Pulmonary artery endothelial cell (primary cell): Measurements from ENCODE around the gene TBC1D2B. TPM values are rescaled to one million over a fixed set of nuclear protein-coding genes. Genes with fewer than 3 reads are reported as not detected.

Source experiments
- DNase-seq: peaks from one replicate; pipeline ENCODE4 v3.0.0-alpha.2; 2011; ENCODE audit warnings: low read depth, low spot score
- total RNA-seq: library from RNA; depleted of rRNA; stranded (reverse); fragments of >200 nt; gene quantifications from 2 replicates; pipeline ENCODE4 v1.2.3, GENCODE V29; 2014

Gene TBC1D2B
- total RNA-seq, 1 donor from 2014 or later = 25.7 TPM

- DNase-seq = no peak
Measured at GRCh38 chr15:78034495-78035191, 42.9 kb downstream of the TBC1D2B start.

- peak; percentile 40 for DNase-seq
Measured at GRCh38 chr15:78033864-78034263, 43.6 kb downstream of the TBC1D2B start.

GRCh38 chr15:78032671-78033070, 44.8 kb downstream of the TBC1D2B start:
- no peak for DNase-seq

DNA sequence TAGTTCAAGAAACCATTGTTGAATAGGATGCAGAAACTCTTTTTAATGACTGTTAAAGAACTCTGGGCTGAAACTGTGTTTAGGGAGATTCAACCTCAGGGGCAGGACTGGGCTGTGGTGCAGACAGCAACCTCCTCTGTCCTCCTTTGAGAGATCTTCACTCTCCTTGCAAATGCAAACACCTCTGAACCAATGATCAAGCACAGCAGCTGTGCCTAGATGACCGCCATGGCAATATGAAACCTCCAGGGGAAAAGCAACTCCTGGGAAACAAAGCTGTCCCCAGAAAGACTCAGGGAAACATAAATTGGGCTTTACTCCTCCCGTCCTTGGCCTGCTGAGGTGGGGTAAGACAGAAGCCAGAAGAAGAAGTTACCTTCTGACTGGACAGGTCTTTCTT, 52.6 kb downstream of the TBC1D2B start:
- DNase-seq = no peak

- DNase-seq = no peak
Measured at GRCh38 chr15:78024519-78024870, 53.0 kb downstream of the TBC1D2B start.

GRCh38 chr15:78023865-78024518, 53.5 kb downstream of the TBC1D2B start:
- DNase-seq = no peak

DNA sequence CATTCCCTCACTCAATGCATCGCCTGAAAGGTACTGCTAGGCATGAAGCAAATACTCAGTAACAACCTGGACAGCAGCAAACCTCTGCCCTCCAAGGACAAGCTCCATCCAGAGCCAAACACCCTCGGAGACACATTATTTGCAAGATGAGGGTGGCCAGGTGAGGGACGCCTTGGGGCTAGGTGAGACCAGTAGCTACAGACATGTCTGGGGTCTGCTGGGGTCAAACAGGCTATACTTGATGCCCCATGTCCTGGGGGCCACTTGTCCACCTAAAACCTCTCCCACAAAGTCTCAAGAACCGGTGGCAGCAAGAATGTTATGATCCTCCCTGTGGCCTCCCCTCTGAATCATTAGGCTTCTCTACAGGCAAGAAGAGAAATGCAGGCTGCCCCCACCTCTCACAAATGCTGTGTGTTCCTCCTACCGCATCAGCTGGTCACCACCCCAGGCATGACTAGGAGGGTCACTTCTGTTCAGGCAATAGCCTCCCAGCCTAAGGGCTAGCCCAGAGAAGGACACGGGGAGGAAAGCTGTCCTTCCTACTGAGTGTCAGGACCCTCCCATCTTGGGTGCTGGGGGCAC, 54.3 kb downstream of the TBC1D2B start:
- no peak for DNase-seq

- no peak for DNase-seq
Measured at GRCh38 chr15:78021761-78022160, 55.8 kb downstream of the TBC1D2B start.

DNA sequence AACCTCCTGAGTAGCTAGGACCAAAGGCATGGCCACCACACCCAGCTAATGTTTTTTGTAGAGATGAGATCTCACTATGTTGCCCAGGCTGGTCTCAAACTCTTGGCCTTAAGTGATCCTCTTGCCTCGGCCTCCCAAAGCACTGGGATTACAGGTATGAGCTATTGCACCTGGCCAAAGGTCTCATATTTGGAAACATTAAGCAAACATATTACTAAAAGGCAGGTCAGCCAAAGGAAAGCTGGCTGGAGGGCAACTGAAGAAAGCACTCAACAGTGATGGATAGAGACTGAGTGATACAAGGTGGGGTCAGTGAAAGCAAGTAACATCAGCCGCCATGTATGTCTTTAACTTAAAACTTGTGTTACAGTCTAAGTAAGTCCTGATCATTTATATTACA, 57.5 kb downstream of the TBC1D2B start:
- no peak for DNase-seq

DNA sequence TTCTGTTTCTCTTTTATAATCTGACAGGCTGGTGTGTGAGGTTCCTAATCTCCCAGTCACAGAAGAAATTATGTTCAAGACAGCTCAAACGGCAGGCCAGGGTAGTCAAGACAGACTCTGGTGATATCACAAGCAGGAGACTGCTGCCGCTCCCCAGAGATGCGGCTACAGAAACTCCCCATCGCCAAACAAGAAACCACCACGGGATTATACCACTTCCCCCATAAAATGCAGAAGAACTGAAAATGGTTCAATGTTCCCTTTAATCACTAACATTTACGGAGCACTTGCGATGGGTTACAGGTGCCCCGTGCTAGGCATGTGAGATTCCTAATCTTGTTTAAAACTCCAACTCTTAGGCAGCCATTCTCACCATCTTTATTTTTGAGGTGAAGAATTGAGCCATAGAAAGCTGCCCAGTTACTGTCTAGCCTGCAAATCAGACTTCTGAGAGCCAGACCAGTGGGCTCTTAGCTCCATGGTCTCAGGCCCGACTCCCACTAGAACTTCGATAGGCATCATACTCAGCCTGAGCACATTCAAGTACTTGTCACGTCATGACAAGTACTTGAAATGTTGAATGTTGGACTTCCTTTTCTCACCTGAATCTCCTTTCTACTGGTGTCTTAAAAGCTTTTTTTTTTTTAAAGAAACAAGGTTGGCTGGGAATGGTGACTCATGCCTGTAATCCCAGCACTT, 58.4 kb downstream of the TBC1D2B start:
- no peak for DNase-seq

GRCh38 chr15:78018445-78018844, 59.1 kb downstream of the TBC1D2B start:
- no peak for DNase-seq

DNA sequence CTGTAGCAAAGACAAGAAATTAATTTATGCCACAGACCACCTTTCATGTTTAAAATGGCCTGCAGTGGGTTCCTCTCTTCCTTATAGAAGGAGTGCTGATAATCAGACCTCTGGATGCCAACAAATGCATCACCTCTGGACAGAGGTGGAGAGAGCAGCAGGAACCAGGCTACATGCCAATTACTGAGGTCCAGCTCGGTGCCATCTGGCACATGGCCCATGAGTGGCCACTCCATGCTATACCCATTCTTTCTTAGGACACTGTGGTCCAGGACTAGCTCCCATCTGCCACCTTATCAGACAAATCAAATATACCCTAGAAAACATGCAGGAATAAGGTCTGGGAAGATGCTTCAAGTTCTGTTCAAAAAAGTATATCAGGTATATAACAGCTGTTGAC, 60.7 kb downstream of the TBC1D2B start:
- no peak for DNase-seq

GRCh38 chr15:78012643-78013077, 64.9 kb downstream of the TBC1D2B start:
- no peak for DNase-seq

- no peak for DNase-seq
Measured at GRCh38 chr15:78010067-78010466, 67.4 kb downstream of the TBC1D2B start.

- DNase-seq = no peak
Measured at GRCh38 chr15:78007964-78008886, 69.3 kb downstream of the TBC1D2B start.

DNA sequence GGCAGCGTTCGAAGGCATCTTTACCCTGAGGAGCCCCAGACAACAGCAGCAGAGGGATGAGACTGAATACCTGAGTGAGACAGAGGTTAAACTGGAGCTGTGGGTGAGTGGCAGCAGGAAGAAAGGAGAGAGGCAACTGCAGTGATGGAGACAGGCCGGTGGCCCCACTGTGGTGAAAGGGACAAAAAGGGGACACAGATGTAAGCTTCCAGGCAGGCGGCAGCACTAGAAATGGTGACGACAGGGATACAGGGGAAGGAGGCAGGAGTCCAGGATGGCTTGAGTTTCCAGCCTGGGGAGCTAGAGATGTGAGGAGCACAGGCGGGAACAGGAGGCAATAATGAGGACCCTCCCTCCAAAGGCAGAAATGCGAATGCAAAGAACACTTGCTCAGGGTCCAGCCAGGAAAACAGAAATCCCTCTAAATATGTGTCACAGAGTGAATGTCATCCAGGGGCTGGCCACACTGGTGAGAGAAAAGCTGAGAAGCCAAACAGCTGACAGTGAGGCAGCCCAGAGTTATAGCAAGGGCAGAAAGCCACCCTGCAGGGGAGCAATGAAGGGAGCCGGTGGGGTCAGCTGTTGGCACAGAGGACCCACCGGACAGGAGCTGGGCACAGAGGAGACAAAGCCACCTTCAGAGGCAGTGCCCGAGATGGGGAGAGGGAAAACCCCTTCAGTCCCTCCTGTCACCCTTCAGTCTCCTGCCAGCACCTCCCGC, 70.1 kb downstream of the TBC1D2B start:
- no peak for DNase-seq

DNA sequence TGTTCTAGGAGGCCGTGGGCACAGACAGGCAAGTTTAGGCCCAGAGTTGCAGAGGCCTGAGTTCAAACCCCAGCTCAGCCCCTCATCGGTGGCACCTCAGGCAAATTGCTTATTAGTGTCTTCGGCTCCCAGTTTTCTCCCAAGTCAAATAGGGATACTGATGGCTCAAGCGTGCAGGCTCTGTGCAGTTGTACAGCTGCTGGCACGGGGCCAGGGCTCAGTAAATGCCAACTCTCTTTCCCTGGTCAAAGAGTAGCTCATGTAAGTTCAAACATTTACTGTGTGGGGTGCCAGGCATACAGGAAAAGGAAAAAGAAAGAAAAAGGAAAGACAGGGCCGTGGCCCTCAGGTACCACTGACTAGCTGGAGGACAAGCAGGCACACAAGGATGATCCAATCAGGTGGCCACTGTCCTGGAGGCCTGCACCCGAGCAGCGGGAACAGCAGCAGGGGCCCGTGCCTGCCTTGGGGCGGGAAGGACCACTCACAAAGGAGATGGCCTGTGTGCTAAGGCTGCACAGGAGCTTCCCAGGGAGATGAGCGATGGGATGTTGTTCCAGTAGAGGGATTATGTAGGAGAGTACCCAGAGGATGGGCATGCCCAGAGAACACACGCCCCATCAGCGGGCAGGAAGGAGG, 70.8 kb downstream of the TBC1D2B start:
- DNase-seq = no peak

- peak; percentile 45 for DNase-seq
Measured at GRCh38 chr15:78004919-78005634, 72.4 kb downstream of the TBC1D2B start.

- DNase-seq = no peak
Measured at GRCh38 chr15:78004222-78004727, 73.2 kb downstream of the TBC1D2B start.
